T-cell (primary cell): Measurements from ENCODE around the gene NDUFB10. TPM values are rescaled to one million over a fixed set of nuclear protein-coding genes. Genes with fewer than 3 reads are reported as not detected.

ENCODE experiments used
- ATAC-seq, 4 experiments: fragments of 200-7000 bp in 3 of 4; fragments of 150-1000 bp in 1 of 4; cut with Tn5 transposase; replicated peaks in 1 of 4; 1 replicate in 3 of 4; 2 replicates in 1 of 4; pipeline ENCODE4 v1.10.0; 2021; ENCODE audit warnings: moderate library complexity in 3 of 4, mild to moderate bottlenecking in 2 of 4, moderate number of reproducible peaks in 1 of 4
- CTCF ChIA-PET, 2 donors: fragments of 300-600 bp; sonication (Branson Sonifier 250); formaldehyde crosslinking; loops; one replicate each; lab custom pipeline; 2022; ENCODE audit warnings: antibody characterized with exemption in 2 of 2; lab: Charles Lee
- POLR2A ChIA-PET, 2 donors: fragments of 300-600 bp; sonication (Branson Sonifier 250); formaldehyde crosslinking; loops; one replicate each; lab custom pipeline; 2022; ENCODE audit warnings: antibody characterized with exemption in 2 of 2; lab: Charles Lee
- DNase-seq, 35 experiments: peaks; one replicate each; pipeline versions ENCODE4 v3.0.0 to v3.0.0-alpha.2; 2013 to 2023
- H3K27ac ChIP-seq: one replicate; pipeline ENCODE4 v1.5.1; 2013; ENCODE audit warnings: low read length
- H3K27me3 ChIP-seq, 2 experiments: replicated peaks in 1 of 2; 1 replicate in 1 of 2; 2 replicates in 1 of 2; pipeline versions ENCODE4 v1.6.1 to v1.7.0; 2013; ENCODE audit warnings: low read length in 1 of 2, mixed read lengths in 1 of 2; ENCODE audit not compliant: control insufficient read depth in 2 of 2, insufficient read depth in 2 of 2; ENCODE audit errors: extremely low read depth in 1 of 2
- H3K36me3 ChIP-seq, 2 donors: 1 replicate in 1 of 2; 2 replicates in 1 of 2; pipeline versions ENCODE4 v1.6.1 to v1.7.0; 2013; ENCODE audit warnings: low read length in 1 of 2; ENCODE audit not compliant: control insufficient read depth in 2 of 2, insufficient read depth in 1 of 2; ENCODE audit errors: extremely low read depth in 1 of 2
- H3K4me1 ChIP-seq, 2 experiments: 1 replicate in 1 of 2; 2 replicates in 1 of 2; pipeline versions ENCODE4 v1.6.1 to v1.7.0; 2013; ENCODE audit warnings: low read length in 2 of 2, mixed read lengths in 1 of 2; ENCODE audit not compliant: insufficient read depth in 2 of 2, control insufficient read depth in 1 of 2; ENCODE audit errors: extremely low read depth in 1 of 2
- H3K4me3 ChIP-seq, 2 donors: 1 replicate in 1 of 2; 2 replicates in 1 of 2; pipeline versions ENCODE4 v1.5.1 to v1.7.0; 2013; ENCODE audit warnings: mild to moderate bottlenecking in 2 of 2, low read length in 1 of 2, moderate library complexity in 1 of 2; ENCODE audit not compliant: control insufficient read depth in 1 of 2; ENCODE audit errors: extremely low read depth in 1 of 2
- H3K9me3 ChIP-seq: 2 replicates; pipeline ENCODE4 v1.7.0; 2013
- H3K27ac Mint-ChIP-seq, 2 donors: one replicate each; pipeline ENCODE4 v1.8.0; 2020 to 2021; ENCODE audit warnings: mild to moderate bottlenecking in 2 of 2, mixed read lengths in 2 of 2
- H3K27me3 Mint-ChIP-seq, 2 donors: one replicate each; pipeline ENCODE4 v1.8.0; 2021 to 2022; ENCODE audit warnings: mixed read lengths in 2 of 2
- H3K36me3 Mint-ChIP-seq: one replicate; pipeline ENCODE4 v1.8.0; 2021; ENCODE audit warnings: mixed read lengths
- H3K4me1 Mint-ChIP-seq, 3 donors: one replicate each; pipeline ENCODE4 v1.8.0; 2020 to 2022; ENCODE audit warnings: mixed read lengths in 3 of 3, mild to moderate bottlenecking in 1 of 3
- H3K4me3 Mint-ChIP-seq, 3 donors: one replicate each; pipeline ENCODE4 v1.8.0; 2020 to 2022; ENCODE audit warnings: mild to moderate bottlenecking in 3 of 3, mixed read lengths in 3 of 3, moderate library complexity in 3 of 3
- H3K9me3 Mint-ChIP-seq, 3 donors: one replicate each; pipeline ENCODE4 v1.8.0; 2020 to 2022; ENCODE audit warnings: mixed read lengths in 3 of 3
- WGBS: methylation state at CpG from one replicate; pipeline ENCODE4 v1.1.5; 2013; ENCODE audit warnings: missing lambda C conversion rate; ENCODE audit not compliant: insufficient coverage; 5-methylcytosine and 5-hydroxymethylcytosine counted together
- total RNA-seq, 35 experiments: library from RNA in 6 of 35; stranded (reverse) in 6 of 35; fragments of 120-200 nt in 1 of 35; gene quantifications; one replicate each; pipeline versions ENCODE4 v1.2.1 to v1.2.4 and lab custom pipeline; 2013 to 2026

The NDUFB10 gene
- total RNA-seq, 5 donors from 2014 or later (not counting 1 experiment from before 2014, with no cell fraction given), result 46.3 to 96.5 (median 84.4) TPM

DNA sequence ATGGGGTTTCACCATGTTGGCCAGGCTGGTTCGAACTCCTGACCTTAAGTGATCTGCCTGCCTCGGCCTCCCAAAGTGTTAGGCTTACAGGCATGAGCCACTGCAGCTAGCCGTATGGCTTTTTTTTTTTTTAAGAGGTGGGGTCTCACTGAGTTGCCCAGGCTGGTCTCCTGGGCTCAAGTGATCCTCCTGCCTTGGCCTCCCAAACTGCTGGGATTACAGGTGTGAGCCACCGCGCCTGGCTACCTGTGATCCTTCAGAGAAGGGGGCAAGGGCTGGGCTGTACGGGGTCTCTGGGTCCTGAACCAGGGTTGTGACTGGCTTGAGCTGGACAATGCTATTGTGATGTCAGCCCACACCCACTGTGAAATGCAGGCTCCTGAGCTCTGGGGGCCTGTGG is 7.1 kb downstream of the NDUFB10 start, which contains the start of gene RNF151:
TSS of gene RNF151 (plus strand) at position 397 of the 400 bp plus-strand sequence. CDS start 26 bp downstream, outside the sequence.
- H3K27ac ChIP-seq, result peak within 1 kb of the TSS; percentile 97
- no peaks in the 10 kb centered on the region for H3K9me3 ChIP-seq
- no peaks in the 10 kb centered on the region for H3K27me3 Mint-ChIP-seq
- H3K9me3 Mint-ChIP-seq, result no peaks in the 10 kb centered on the region
- H3K27ac Mint-ChIP-seq, result peak within 1 kb of the TSS; percentile 95 to 96
- WGBS, result 94% methylated on average over 4 of the region's 6 CpGs
- no peaks in the 10 kb centered on the region for H3K27me3 ChIP-seq
- no peak for ATAC-seq
- peaks cover 4 to 20% of the 10 kb centered on the region in 2 donors for H3K36me3 ChIP-seq
- H3K4me3 Mint-ChIP-seq, result peak within 1 kb of the TSS; percentile 91 to 93 (median 91)
- H3K36me3 Mint-ChIP-seq, result peaks cover 16% of the 10 kb centered on the region
- H3K4me1 ChIP-seq, result peaks cover 5 to 50% of the 10 kb centered on the region in 2 experiments
- ChIA-PET CTCF (interaction anchor here in 1 of 2 donors (0.6 kb wide), 1 partner anchor 10 kb away, joined by 4 read pairs; no protein-coding TSS in a partner anchor), POLR2A (interaction anchor here in 1 of 2 donors (0.5 to 0.6 kb wide), 2 partner anchors 174 to 982 kb away, joined by 3 to 4 read pairs; no protein-coding TSS in a partner anchor)
- H3K4me1 Mint-ChIP-seq, result peaks cover 30 to 41% (median 37%) of the 10 kb centered on the region in 3 donors
- peak within 1 kb of the TSS; percentile 83 to 95 for H3K4me3 ChIP-seq
- DNase-seq, result no peak

DNA sequence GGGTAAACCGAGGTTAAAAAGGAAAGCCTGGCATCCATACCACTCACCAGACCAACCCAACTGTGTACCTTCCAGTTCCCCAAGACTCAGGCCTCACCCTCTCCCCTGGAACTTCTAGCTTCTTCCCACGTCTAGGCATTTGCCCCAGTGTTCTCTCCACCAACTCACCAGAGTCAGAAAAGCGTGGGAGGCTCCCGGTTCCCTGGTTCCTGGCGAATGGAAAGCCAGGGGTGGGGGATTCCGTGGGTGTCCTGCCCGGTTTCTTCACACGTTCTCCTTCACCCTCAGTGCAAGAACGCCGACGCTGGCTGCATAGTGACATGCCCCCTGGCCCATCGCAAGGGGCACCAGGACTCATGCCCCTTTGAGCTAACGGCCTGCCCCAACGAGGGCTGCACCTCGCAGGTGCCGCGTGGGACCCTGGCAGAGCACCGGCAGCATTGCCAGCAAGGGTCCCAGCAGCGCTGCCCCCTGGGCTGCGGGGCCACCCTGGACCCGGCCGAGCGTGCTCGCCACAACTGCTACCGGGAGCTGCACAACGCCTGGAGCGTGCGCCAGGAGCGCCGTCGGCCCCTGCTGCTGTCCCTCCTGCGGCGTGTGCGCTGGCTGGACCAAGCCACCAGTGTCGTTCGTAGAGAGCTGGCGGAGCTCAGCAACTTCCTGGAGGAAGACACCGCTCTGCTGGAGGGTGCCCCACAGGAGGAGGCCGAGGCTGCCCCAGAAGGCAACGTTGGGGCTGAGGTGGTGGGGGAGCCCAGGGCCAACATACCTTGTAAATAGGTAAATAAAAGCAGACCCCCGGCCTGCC is 9.0 kb downstream of the NDUFB10 start:
- H3K27ac ChIP-seq, result no peak overlapping the region
- DNase-seq (no peak), ATAC-seq (no peak)
- peaks cover 11% of the 10 kb centered on the region for H3K36me3 Mint-ChIP-seq
- no peak overlapping the region for H3K27ac Mint-ChIP-seq
- 90% methylated on average over 35 of the region's 41 CpGs for WGBS
- H3K36me3 ChIP-seq, result peaks cover 0 to 3% of the 10 kb centered on the region in 2 donors
- no peaks in the 10 kb centered on the region for H3K9me3 ChIP-seq
- ChIA-PET POLR2A (no interaction called here), CTCF (no interaction called here)
- H3K4me3 Mint-ChIP-seq, result no peak overlapping the region
- H3K27me3 Mint-ChIP-seq, result no peaks in the 10 kb centered on the region
- H3K4me1 ChIP-seq, result peaks cover 7 to 47% of the 10 kb centered on the region in 2 experiments
- peaks cover 0 to 5% of the 10 kb centered on the region in 2 experiments for H3K27me3 ChIP-seq
- no peaks in the 10 kb centered on the region for H3K9me3 Mint-ChIP-seq
- H3K4me3 ChIP-seq, result no peak overlapping the region
- H3K4me1 Mint-ChIP-seq, result peaks cover 31 to 37% (median 36%) of the 10 kb centered on the region in 3 donors

- Mint-ChIP-seq H3K27me3 (peaks cover 0 to 4% of the 10 kb centered on the region in 2 donors), H3K27ac (peak within 1 kb of the TSS; percentile 99 to 100), H3K4me3 (peak within 1 kb of the TSS; percentile 92 to 99 (median 95)), H3K4me1 (peaks cover 18 to 23% (median 21%) of the 10 kb centered on the region in 3 donors), H3K36me3 (peaks cover 16% of the 10 kb centered on the region), H3K9me3 (no peaks in the 10 kb centered on the region)
- peaks cover 2 to 32% of the 10 kb centered on the region in 2 experiments for H3K4me1 ChIP-seq
- ChIA-PET CTCF (interaction anchor here in 1 of 2 donors (1.0 kb wide), 1 partner anchor 13 kb away, joined by 4 read pairs; the partner anchor contains the start of gene NDUFB10), POLR2A (no interaction called here)
- ATAC-seq, result peak; percentile 95 to 97 (median 96)
- WGBS, result under 1% methylated on average over 76 of the region's 78 CpGs
- H3K36me3 ChIP-seq, result peaks cover 13 to 28% of the 10 kb centered on the region in 2 donors
- DNase-seq, result peak; percentile 92 to 98 (median 95)
- H3K9me3 ChIP-seq, result no peaks in the 10 kb centered on the region
- H3K27ac ChIP-seq, result peak within 1 kb of the TSS; percentile 85
- peak within 1 kb of the TSS; percentile 72 to 73 for H3K4me3 ChIP-seq
- peaks cover 0 to 41% of the 10 kb centered on the region in 2 experiments for H3K27me3 ChIP-seq
These were observed 12.6 kb downstream of the NDUFB10 start, which contains the start of gene TBL3 for GRCh38 chr16:1971796-1972489. Gene TBL3, plus strand, starts transcription at chr16:1972053. Its CDS starts 112 bp downstream, at chr16:1972165.

GRCh38 chr16:1972490-1972877 is 13.1 kb downstream of the NDUFB10 start:
- Histone ChIP-seq H3K36me3 (peaks cover 13 to 32% of the 10 kb centered on the region in 2 donors), H3K4me3 (peak overlapping the region; percentile 72 to 73), H3K9me3 (no peaks in the 10 kb centered on the region), H3K27ac (no peak overlapping the region), H3K27me3 (peaks cover 0 to 47% of the 10 kb centered on the region in 2 experiments), H3K4me1 (peaks cover 2 to 32% of the 10 kb centered on the region in 2 experiments)
- peak overlapping the region; percentile 92 to 99 (median 95) for H3K4me3 Mint-ChIP-seq
- POLR2A ChIA-PET, result no interaction called here
- no peak for ATAC-seq
- no peaks in the 10 kb centered on the region for H3K9me3 Mint-ChIP-seq
- 1% methylated on average over 22 of the region's 22 CpGs for WGBS
- H3K27me3 Mint-ChIP-seq, result peaks cover 0 to 4% of the 10 kb centered on the region in 2 donors
- DNase-seq, result no peak
- CTCF ChIA-PET, result no interaction called here
- peaks cover 18 to 23% (median 21%) of the 10 kb centered on the region in 3 donors for H3K4me1 Mint-ChIP-seq
- no peak overlapping the region for H3K27ac Mint-ChIP-seq
- H3K36me3 Mint-ChIP-seq, result peaks cover 18% of the 10 kb centered on the region

GRCh38 chr16:1973461-1974156 is 14.3 kb downstream of the NDUFB10 start:
- POLR2A ChIA-PET, result no interaction called here
- WGBS, result 87% methylated on average over 13 of the region's 16 CpGs

More at GRCh38 chr16:1973461-1974156, 14.3 kb downstream of the NDUFB10 start:
- peaks cover 18 to 23% (median 21%) of the 10 kb centered on the region in 3 donors for H3K4me1 Mint-ChIP-seq
- Histone ChIP-seq H3K4me1 (peaks cover 2 to 32% of the 10 kb centered on the region in 2 experiments), H3K9me3 (no peaks in the 10 kb centered on the region), H3K36me3 (peaks cover 17 to 38% of the 10 kb centered on the region in 2 donors), H3K27me3 (peaks cover 0 to 58% of the 10 kb centered on the region in 2 experiments), H3K4me3 (no peak overlapping the region), H3K27ac (no peak overlapping the region)
- DNase-seq (no peak), ATAC-seq (no peak)
- CTCF ChIA-PET, result no interaction called here
- H3K27ac Mint-ChIP-seq, result no peak overlapping the region
- peaks cover 20% of the 10 kb centered on the region for H3K36me3 Mint-ChIP-seq
- peaks cover 0 to 4% of the 10 kb centered on the region in 2 donors for H3K27me3 Mint-ChIP-seq
- no peaks in the 10 kb centered on the region for H3K9me3 Mint-ChIP-seq
- H3K4me3 Mint-ChIP-seq, result peak overlapping the region in 2 of 3 donors; percentile 28 to 99
